BJ (cell line): ENCODE results near the gene METTL15. TPM values are rescaled to one million over a fixed set of nuclear protein-coding genes. Genes with fewer than 3 reads are reported as not detected.

Experiments used
- CTCF ChIA-PET: fragments of 350-600 bp; formaldehyde crosslinking; extraction: SDS; loops from one replicate; lab custom pipeline; 2021; ENCODE audit warnings: antibody characterized with exemption, inconsistent platforms; lab: Yijun Ruan, JAX
- POLR2A ChIA-PET: fragments of 300-600 bp; sonication (Branson Sonifier 250); formaldehyde crosslinking; extraction: SDS; loops from one replicate; lab custom pipeline; 2021; ENCODE audit warnings: antibody characterized with exemption; lab: Charles Lee
- DNase-seq: peaks from one replicate; pipeline ENCODE4 v3.0.0-alpha.2; 2011; ENCODE audit warnings: low read depth
- H3K27me3 ChIP-seq: 2 replicates; pipeline ENCODE4 v1.6.0; 2011; ENCODE audit warnings: low read length; ENCODE audit not compliant: control insufficient read depth, insufficient read depth
- H3K36me3 ChIP-seq: 2 replicates; pipeline ENCODE4 v1.5.1; 2011; ENCODE audit warnings: low read length; ENCODE audit not compliant: control insufficient read depth, insufficient read depth
- H3K4me3 ChIP-seq: 2 replicates; pipeline ENCODE4 v1.5.1; 2011; ENCODE audit warnings: low read depth, mild to moderate bottlenecking, control low read depth, low read length
- polyA plus RNA-seq: library from polyadenylated mRNA; depleted of rRNA; stranded (reverse); fragments of >200 nt; gene quantifications from 2 replicates; pipeline ENCODE4 v1.2.3, GENCODE V29; 2011
- TF ChIP-seq, protein P1 (sequence below): IDR thresholded peaks from 2 replicates; pipeline ENCODE4 v1.5.1; 2011; ENCODE audit warnings: low read depth, mild to moderate bottlenecking, control low read depth, inconsistent platforms, low read length, moderate library complexity; ENCODE audit not compliant: insufficient read depth

METTL15 gene
- polyA plus RNA-seq, 1 experiment, result 7.0 TPM

DNA sequence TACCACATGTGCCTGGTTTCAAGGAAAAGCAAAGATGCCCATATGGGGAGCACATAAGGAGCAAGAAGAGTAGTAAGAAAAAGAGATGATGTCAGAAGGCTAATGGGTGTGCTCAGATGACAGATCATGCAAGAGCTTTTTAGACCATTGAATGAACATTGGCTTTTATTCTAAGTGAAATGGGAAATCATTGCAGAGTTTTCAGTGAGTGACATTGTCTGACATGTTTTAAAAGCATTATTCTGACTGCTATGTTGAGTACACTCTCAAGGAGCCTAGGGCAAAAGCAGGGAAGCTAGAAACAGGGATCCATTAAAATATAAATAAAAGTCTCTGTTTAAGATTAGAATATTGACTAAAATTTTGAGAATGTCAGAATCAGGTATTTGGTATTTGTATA is 133.6 kb downstream of the METTL15 start:
- POLR2A ChIA-PET, result no interaction called here
- TF ChIP-seq, protein P1, sequence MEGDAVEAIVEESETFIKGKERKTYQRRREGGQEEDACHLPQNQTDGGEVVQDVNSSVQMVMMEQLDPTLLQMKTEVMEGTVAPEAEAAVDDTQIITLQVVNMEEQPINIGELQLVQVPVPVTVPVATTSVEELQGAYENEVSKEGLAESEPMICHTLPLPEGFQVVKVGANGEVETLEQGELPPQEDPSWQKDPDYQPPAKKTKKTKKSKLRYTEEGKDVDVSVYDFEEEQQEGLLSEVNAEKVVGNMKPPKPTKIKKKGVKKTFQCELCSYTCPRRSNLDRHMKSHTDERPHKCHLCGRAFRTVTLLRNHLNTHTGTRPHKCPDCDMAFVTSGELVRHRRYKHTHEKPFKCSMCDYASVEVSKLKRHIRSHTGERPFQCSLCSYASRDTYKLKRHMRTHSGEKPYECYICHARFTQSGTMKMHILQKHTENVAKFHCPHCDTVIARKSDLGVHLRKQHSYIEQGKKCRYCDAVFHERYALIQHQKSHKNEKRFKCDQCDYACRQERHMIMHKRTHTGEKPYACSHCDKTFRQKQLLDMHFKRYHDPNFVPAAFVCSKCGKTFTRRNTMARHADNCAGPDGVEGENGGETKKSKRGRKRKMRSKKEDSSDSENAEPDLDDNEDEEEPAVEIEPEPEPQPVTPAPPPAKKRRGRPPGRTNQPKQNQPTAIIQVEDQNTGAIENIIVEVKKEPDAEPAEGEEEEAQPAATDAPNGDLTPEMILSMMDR, result no peak
- CTCF ChIA-PET, result no interaction called here
- no peak overlapping the region for H3K4me3 ChIP-seq
- DNase-seq, result no peak
- no peaks in the 10 kb centered on the region for H3K36me3 ChIP-seq
- H3K27me3 ChIP-seq, result no peaks in the 10 kb centered on the region

DNA sequence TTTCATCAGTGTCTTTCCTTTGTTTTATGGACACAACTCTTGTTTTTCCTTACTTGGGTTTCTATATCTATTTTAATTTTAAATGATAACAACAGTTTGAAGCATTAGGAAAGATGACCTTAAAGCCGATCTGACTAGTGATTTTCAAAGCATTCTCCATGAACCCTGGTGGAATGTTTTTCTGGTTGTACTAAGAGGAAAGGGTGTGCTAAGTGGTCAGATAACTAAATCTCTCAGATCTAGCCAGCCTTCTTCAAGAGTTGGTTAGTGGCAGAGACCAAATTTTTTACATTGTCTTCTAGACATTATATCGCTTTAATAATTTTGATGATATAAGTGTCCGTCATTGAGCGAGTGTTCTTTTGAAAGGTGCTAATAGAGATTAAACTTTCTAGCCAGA is 134.4 kb downstream of the METTL15 start:
- Histone ChIP-seq H3K27me3 (no peaks in the 10 kb centered on the region), H3K36me3 (no peaks in the 10 kb centered on the region), H3K4me3 (no peak overlapping the region)
- DNase-seq, result no peak
- ChIA-PET CTCF (no interaction called here), POLR2A (no interaction called here)
- TF ChIP-seq, protein P1, result no peak

DNA sequence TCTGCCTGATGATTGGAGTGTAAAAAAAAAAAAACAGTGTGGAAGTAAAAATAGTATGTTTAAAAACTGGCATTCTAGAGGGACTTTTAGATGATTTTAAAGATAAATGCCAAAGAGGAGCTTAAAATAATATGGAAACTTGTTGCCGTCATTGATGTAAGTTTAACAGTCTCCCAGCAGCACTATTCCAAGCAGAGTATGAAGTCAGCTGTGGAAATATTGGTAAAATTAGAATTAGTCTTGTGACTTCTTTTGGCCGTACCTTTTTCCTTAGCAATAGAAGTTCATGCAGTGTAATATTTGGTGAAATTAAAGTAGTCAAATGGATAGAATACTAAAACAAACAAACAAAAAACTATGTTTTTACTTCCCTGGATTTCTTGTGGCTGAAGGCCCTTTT is 134.9 kb downstream of the METTL15 start:
- DNase-seq, result no peak
- ChIA-PET CTCF (no interaction called here), POLR2A (no interaction called here)
- no peaks in the 10 kb centered on the region for H3K36me3 ChIP-seq
- no peak overlapping the region for H3K4me3 ChIP-seq
- TF ChIP-seq, protein P1, result no peak
- H3K27me3 ChIP-seq, result no peaks in the 10 kb centered on the region

DNA sequence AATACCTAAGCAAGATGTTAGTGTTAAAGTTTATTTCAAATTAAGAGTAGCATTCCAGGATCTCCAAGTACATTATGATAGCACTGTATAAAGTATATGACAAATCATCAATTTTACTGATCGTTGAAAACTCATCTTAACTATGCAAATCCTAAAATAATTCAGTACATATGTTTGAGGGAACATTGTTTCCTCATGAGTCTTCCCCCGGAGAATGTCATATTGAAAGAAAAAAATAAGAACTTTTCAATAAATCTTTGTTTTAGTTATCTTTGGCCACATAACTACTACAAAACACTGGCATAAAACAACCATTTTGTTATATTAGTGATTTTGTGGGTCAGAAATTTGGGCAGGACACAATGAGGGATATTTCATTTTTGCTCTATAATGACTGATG is 135.4 kb downstream of the METTL15 start:
- CTCF ChIA-PET, result interaction anchor here (0.8 kb wide), 1 partner anchor 322 kb away, joined by 4 read pairs; no protein-coding TSS in a partner anchor
- Histone ChIP-seq H3K4me3 (no peak overlapping the region), H3K27me3 (no peaks in the 10 kb centered on the region), H3K36me3 (no peaks in the 10 kb centered on the region)
- no peak for DNase-seq
- POLR2A ChIA-PET, result no interaction called here
- TF ChIP-seq, protein P1, result no peak

DNA sequence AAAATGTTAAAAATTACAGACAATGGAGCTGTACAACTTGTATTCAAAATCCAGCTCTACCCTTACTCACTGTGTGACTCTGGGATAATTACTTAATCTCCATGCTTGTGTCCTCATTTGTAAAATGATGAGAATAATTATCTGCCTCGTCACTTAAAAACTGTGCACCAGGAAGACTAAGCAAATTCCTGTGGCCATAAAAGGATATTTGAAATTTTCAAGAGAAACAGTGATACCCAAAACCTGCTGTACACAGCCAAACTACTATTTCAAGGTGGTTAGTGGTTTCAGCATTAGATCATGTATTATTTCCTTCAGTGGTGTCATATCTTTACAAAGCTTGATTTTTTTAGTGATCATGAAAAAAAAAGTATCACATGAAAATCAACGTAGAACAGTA is 136.9 kb downstream of the METTL15 start:
- ChIA-PET CTCF (no interaction called here), POLR2A (no interaction called here)
- H3K36me3 ChIP-seq, result no peaks in the 10 kb centered on the region
- DNase-seq, result no peak
- TF ChIP-seq, protein P1, result no peak
- no peaks in the 10 kb centered on the region for H3K27me3 ChIP-seq
- H3K4me3 ChIP-seq, result no peak overlapping the region
